IMR-90 (cell line): ENCODE data around the gene GP9. TPM values are rescaled to one million over a fixed set of nuclear protein-coding genes. Genes with fewer than 3 reads are reported as not detected.
"Not testable (repeated sequence)": the region's sequence is repeated elsewhere in the genome, so short reads cannot be mapped to it uniquely, and the experiment has no call there.

Experiments
- ATAC-seq: fragments of 200-7000 bp; cut with Tn5 transposase; 2 replicates; pipeline ENCODE4 v1.9.1; 2020; ENCODE audit warnings: low read depth, mild to moderate bottlenecking, moderate library complexity
- BruUV-seq: library from RNA; stranded (reverse); fragments of 400-500 nt; replicated peaks from 2 replicates; lab custom pipeline; 2021; lab: Mats Ljungman, UMichigan
- CTCF ChIA-PET: fragments of 300-600 bp; formaldehyde crosslinking; extraction: SDS; loops from one replicate; lab custom pipeline; 2021; ENCODE audit warnings: antibody characterized with exemption; lab: Yijun Ruan, JAX
- POLR2A ChIA-PET: fragments of 300-600 bp; sonication (Branson Sonifier 250); formaldehyde crosslinking; loops from one replicate; lab custom pipeline; 2022; ENCODE audit warnings: antibody characterized with exemption; ENCODE audit not compliant: unreplicated experiment; lab: Charles Lee
- DNase-seq: peaks from one replicate; pipeline ENCODE4 v3.0.0; 2013
- H2AFZ ChIP-seq: replicated peaks from 2 replicates; pipeline ENCODE3; 2013; ENCODE audit warnings: low read length, mild to moderate bottlenecking; ENCODE audit not compliant: poor library complexity
- H2AK5ac ChIP-seq: 2 replicates; pipeline ENCODE4 v1.6.1; 2013; ENCODE audit warnings: low read depth, low read length, inconsistent platforms
- H2AK9ac ChIP-seq: replicated peaks from 2 replicates; pipeline ENCODE3; 2013; ENCODE audit warnings: mild to moderate bottlenecking, low read depth, low read length, moderate library complexity; ENCODE audit not compliant: poor library complexity
- H2BK120ac ChIP-seq: 2 replicates; pipeline ENCODE4 v1.6.1; 2013; ENCODE audit warnings: low read depth, low read length, inconsistent platforms
- H2BK15ac ChIP-seq: 3 replicates; pipeline ENCODE4 v1.6.1; 2013; ENCODE audit warnings: low read depth, low read length, inconsistent platforms
- H2BK20ac ChIP-seq: 2 replicates; pipeline ENCODE4 v1.6.1; 2013; ENCODE audit warnings: low read depth, mild to moderate bottlenecking, inconsistent platforms, low read length, moderate library complexity
- H2BK5ac ChIP-seq: 2 replicates; pipeline ENCODE4 v1.6.1; 2013; ENCODE audit warnings: mild to moderate bottlenecking, low read depth, low read length, inconsistent platforms; ENCODE audit not compliant: poor library complexity, severe bottlenecking
- H3K14ac ChIP-seq: replicated peaks from 2 replicates; pipeline ENCODE4 v1.6.1; 2013; ENCODE audit warnings: low read depth, low read length, inconsistent platforms
- H3K18ac ChIP-seq: 2 replicates; pipeline ENCODE4 v1.6.1; 2013; ENCODE audit warnings: low read depth, low read length, control low read depth
- H3K23ac ChIP-seq: 2 replicates; pipeline ENCODE4 v1.6.1; 2013; ENCODE audit warnings: low read depth, low read length, inconsistent platforms
- H3K27ac ChIP-seq: 2 replicates; pipeline ENCODE4 v1.5.1; 2013; ENCODE audit warnings: mild to moderate bottlenecking, control low read depth, low read length; ENCODE audit not compliant: insufficient read depth
- H3K27me3 ChIP-seq: 2 replicates; pipeline ENCODE4 v1.6.1; 2013; ENCODE audit warnings: low read length; ENCODE audit not compliant: control insufficient read depth, insufficient read depth
- H3K36me3 ChIP-seq: 2 replicates; pipeline ENCODE4 v1.6.1; 2013; ENCODE audit warnings: low read length, mixed read lengths; ENCODE audit not compliant: control insufficient read depth, insufficient read depth
- H3K4ac ChIP-seq: 2 replicates; pipeline ENCODE4 v1.6.1; 2013; ENCODE audit warnings: low read depth, low read length, inconsistent platforms
- H3K4me1 ChIP-seq: 2 replicates; pipeline ENCODE4 v1.6.1; 2013; ENCODE audit warnings: low read length, mixed read lengths; ENCODE audit not compliant: control insufficient read depth, insufficient read depth
- H3K4me2 ChIP-seq: 2 replicates; pipeline ENCODE4 v1.6.1; 2013; ENCODE audit warnings: low read depth, mild to moderate bottlenecking, control low read depth, low read length, moderate library complexity
- H3K4me3 ChIP-seq: 2 replicates; pipeline ENCODE4 v1.5.1; 2013; ENCODE audit warnings: low read depth, mild to moderate bottlenecking, control low read depth, low read length, moderate library complexity; ENCODE audit not compliant: insufficient read depth
- H3K56ac ChIP-seq: 2 replicates; pipeline ENCODE4 v1.6.1; 2013; ENCODE audit warnings: low read length, inconsistent platforms; ENCODE audit not compliant: insufficient read depth; ENCODE audit errors: extremely low read depth
- H3K79me1 ChIP-seq, 2 experiments: 2 replicates each; pipeline ENCODE4 v1.6.1; 2013; ENCODE audit warnings: low read length in 2 of 2, inconsistent platforms in 1 of 2, low read depth in 1 of 2
- H3K9ac ChIP-seq: 2 replicates; pipeline ENCODE4 v1.6.1; 2013; ENCODE audit warnings: low read depth, low read length, control low read depth
- H3K9me1 ChIP-seq: 2 replicates; pipeline ENCODE4 v1.6.1; 2013; ENCODE audit warnings: low read length, inconsistent platforms; ENCODE audit not compliant: insufficient read depth
- H3K9me3 ChIP-seq: 2 replicates; pipeline ENCODE4 v1.6.1; 2013; ENCODE audit warnings: low read length; ENCODE audit not compliant: control insufficient read depth, insufficient read depth
- H4K20me1 ChIP-seq: 2 replicates; pipeline ENCODE4 v1.6.1; 2013; ENCODE audit warnings: low read length, inconsistent platforms; ENCODE audit not compliant: insufficient read depth
- H4K5ac ChIP-seq: 2 replicates; pipeline ENCODE4 v1.6.1; 2013; ENCODE audit warnings: mild to moderate bottlenecking, low read depth, low read length, control low read depth
- H4K8ac ChIP-seq, 2 experiments: 2 replicates each; pipeline ENCODE4 v1.6.1; 2013; ENCODE audit warnings: low read depth in 2 of 2, low read length in 2 of 2, control low read depth in 1 of 2, inconsistent platforms in 1 of 2
- H4K91ac ChIP-seq: 2 replicates; pipeline ENCODE4 v1.6.1; 2013; ENCODE audit warnings: low read depth, low read length, inconsistent platforms; ENCODE audit not compliant: insufficient read depth
- WGBS, 2 experiments: methylation state at CpG; one replicate each; pipeline versions ENCODE4 v1.1.5 to v1.1.7; 2013; ENCODE audit warnings: missing lambda C conversion rate in 2 of 2; ENCODE audit not compliant: insufficient read length in 1 of 2; ENCODE audit errors: extremely low coverage in 2 of 2; 5-methylcytosine and 5-hydroxymethylcytosine counted together
- dilution Hi-C: fragments of 300-500 bp; cut with HindIII; formaldehyde crosslinking; loops from one replicate; pipeline ENCODE4 v1.14.3; 2018; ENCODE audit warnings: low sequenced_read_pairs; ENCODE audit not compliant: unreplicated experiment
- in situ Hi-C: fragments of 300-500 bp; cut with MboI; formaldehyde crosslinking; loops from 3 replicates; pipeline ENCODE4 v1.14.3; 2019; ENCODE audit warnings: low sequenced_read_pairs, inconsistent platforms, mixed read lengths
- intact Hi-C: fragments of 100-400 bp; cut with micrococcal nuclease; formaldehyde crosslinking; loops from 2 replicates; pipeline ENCODE4 v1.10.0; 2022
- polyA plus RNA-seq, 3 experiments: library from polyadenylated mRNA; depleted of rRNA; stranded (reverse); fragments of >200 nt; gene quantifications; 2 replicates each; pipeline ENCODE4 v1.2.3, GENCODE V29; 2012; ENCODE audit warnings: low replicate concordance in 1 of 3
- total RNA-seq: library from RNA; depleted of rRNA; stranded (reverse); fragments of >200 nt; gene quantifications from 2 replicates; pipeline ENCODE4 v1.2.3, GENCODE V29; 2012

Gene GP9
- total and polyA plus RNA-seq, 2 of the 4 experiments (the other 2 are of a cell fraction), result not detected

DNA sequence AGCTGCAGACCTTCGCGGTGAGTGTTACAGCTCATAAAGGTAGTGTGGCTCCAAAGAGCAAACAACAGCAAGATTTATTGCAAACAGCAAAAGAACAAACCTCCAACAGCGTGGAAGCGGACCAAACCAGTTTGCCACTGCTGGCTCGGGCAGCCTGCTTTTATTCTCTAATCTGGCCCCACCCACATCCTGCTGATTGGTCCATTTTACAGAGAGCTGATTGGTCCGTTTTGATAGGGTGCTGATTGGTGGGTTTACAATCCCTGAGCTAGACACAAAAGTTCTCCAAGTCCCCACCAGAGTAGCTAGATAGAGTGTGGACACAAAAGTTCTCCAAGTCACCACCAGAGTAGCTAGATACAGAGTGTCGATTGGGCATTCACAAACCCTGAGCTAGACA lies 7.1 kb downstream of the GP9 start:
- H4K5ac ChIP-seq, H3K36me3 ChIP-seq, H4K91ac ChIP-seq, dilution Hi-C loops, H2AK9ac ChIP-seq, H3K4me1 ChIP-seq, H4K20me1 ChIP-seq, H2AK5ac ChIP-seq, H3K4me2 ChIP-seq, H3K56ac ChIP-seq, H3K23ac ChIP-seq, DNase-seq, H2BK20ac ChIP-seq, ATAC-seq, H3K18ac ChIP-seq, H2BK15ac ChIP-seq, H3K9ac ChIP-seq, H3K4ac ChIP-seq, H3K79me1 ChIP-seq, H4K8ac ChIP-seq, H2AFZ ChIP-seq, in situ Hi-C loops, H3K27ac ChIP-seq, H3K9me3 ChIP-seq, H2BK120ac ChIP-seq, H3K9me1 ChIP-seq, POLR2A ChIA-PET, BruUV-seq, intact Hi-C loops, H3K4me3 ChIP-seq, H3K14ac ChIP-seq, H2BK5ac ChIP-seq: not testable (repeated sequence)
- CTCF ChIA-PET, result interaction anchor here (0.9 to 2.0 kb wide), 2 partner anchors 14 to 98 kb away, joined by 3 to 8 read pairs; no protein-coding TSS in a partner anchor
- H3K27me3 ChIP-seq, result peaks cover 30% of the 10 kb centered on the region
- 90% methylated on average over 2 of the region's 7 CpGs; no CpG with 5 or more reads in 1 of the 2 experiments for WGBS, 2 experiments
